ENCODE data around the gene TK2.
"Not testable (repeated sequence)": the region's sequence is repeated elsewhere in the genome, so short reads cannot be mapped to it uniquely, and the experiment has no call there.

Gene TK2

GRCh38 chr16:66549284-66550131 is at the start of gene TK2:
TSS of gene TK2 (minus strand) at chr16:66550122. CDS start at chr16:66550061, 61 bp downstream.
- Histone ChIP-seq H3K4me3 (peak within 1 kb of the TSS; percentile 53 to 82 (median 63)), H3K27ac (peak within 1 kb of the TSS; percentile 75 to 99 (median 97))

DNA sequence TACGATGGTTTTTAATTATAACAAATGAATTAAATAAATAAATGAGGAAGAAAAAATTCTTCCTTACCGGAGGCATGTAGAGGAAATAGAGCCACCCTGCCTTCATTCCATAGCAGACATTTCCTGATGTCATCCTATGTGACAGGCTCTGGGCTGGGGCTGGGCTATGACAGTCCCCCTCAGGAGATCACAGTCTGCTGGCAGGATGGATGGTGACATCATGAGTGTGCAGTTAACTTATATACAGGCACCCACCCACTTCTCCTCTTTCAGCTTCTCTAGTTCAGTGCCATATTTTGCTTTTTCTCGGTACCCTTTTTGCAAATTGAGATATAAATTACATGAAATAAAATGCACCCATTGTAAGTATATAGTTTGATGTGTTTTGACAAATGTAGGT is 48.2 kb upstream of the TK2 start:
- no peak overlapping the region for H3K27ac ChIP-seq
- no peak overlapping the region for H3K4me3 ChIP-seq

DNA sequence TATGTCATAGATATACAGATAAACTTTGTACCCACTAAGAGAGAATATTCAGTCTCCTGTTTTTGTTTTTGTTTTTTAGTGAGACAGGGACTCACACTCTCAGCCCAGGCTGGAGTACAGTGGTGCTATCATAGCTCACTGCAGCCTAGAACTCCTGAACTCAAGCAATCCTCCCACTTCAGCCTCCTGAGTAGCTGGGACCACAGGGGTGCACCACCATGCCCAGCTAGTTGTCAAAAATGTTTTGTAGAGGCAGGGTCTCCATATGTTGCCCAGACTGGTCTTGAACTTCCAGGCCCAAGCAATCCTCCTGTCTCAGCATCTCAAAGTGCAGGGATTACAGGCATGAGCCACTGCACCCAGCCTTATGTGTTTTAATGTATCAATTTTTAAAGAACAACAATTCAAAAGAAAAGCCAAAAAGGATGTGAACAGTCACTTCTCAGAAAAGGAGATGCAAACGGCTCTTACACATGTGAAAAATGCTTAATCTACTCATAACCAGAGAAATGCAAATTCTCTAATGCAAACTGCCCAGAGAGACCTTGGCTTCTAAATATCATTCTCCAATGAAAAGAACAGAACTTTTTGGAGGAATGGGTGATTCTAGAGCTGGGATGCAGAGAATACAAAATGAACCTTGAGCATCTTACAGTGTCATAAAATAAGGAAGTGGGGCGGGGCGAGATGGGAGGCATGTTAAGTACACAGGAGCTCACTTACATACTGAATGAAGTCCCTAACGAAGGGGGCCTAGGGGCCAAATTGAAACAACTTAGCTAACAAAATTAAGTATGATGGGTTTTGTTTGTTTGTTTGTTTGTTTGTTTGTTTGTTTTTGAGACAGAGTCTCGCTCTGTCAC is 47.3 kb upstream of the TK2 start:
- H3K4me3 ChIP-seq: no peak overlapping the region
- no peak overlapping the region for H3K27ac ChIP-seq

GRCh38 chr16:66596559-66596958 is 46.6 kb upstream of the TK2 start:
- not testable (repeated sequence) for H3K27ac ChIP-seq, H3K4me3 ChIP-seq

GRCh38 chr16:66594739-66595138 is 44.8 kb upstream of the TK2 start:
- Histone ChIP-seq H3K4me3 (no peak overlapping the region), H3K27ac (no peak overlapping the region)

DNA sequence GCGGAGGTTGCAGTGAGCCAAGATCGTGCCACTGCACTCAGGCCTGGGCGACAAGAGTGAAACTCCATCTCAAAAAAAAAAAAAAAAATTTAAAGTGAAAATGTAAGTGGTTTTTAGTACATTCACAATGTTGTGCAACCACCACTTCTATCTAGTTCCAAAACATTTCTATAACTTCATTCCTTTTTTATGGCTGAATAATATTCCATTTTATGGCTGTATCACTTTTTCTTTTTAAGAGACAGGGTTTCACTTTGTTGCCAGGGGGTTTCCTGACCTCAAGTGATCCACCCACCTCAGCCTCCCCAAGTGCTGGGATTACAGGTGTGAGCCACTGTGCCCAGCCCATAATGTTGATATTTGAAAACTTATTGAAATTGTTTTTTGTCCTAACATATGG is 42.9 kb upstream of the TK2 start:
- H3K27ac ChIP-seq: no peak overlapping the region
- no peak overlapping the region for H3K4me3 ChIP-seq

- no peak overlapping the region for H3K27ac ChIP-seq
Measured at GRCh38 chr16:66592241-66592640, 42.3 kb upstream of the TK2 start.

DNA sequence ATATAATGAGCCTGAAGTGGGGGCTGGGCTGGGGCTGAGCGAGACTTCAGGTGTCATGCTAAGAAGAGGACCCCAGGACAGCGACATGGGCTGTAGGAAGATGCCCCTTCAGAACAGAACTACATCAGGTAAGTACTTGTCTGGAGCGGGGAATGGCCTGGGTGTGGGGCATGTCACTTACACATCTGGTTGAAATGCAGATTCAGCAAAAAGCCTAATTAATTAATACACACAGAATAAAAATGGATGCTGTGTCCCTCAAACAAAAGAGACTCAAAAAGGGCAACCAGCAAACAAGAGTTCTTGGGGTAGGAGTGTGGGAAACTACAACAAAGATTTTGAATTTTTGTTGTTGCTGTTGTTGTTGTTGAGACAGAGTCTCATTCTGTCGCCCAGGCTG is 41.1 kb upstream of the TK2 start:
- no peak overlapping the region for H3K27ac ChIP-seq
- H3K4me3 ChIP-seq: no peak overlapping the region

More at GRCh38 chr16:66592241-66592640, 42.3 kb upstream of the TK2 start:
- H3K4me3 ChIP-seq: no peak overlapping the region

DNA sequence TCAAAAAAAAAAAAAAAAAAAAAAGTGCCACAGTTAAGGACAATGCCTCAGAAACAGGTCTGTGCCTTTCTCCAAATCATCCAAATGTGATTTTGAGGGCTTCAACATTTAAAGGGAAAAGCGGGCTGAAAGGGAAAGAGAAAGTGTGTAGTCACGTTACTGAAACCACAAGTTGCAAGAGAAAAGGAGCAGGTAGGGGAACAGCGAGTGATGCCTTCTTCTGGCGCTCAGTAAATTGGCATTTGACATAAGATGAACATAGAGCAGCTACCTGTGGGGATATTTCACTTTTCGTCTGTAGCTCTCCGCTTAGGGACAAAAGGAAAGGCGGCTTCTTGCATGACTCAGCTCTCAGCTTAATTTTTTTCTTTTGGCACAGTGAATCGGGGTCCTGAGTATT is 40.4 kb upstream of the TK2 start:
- peak overlapping the region in 2 of 21 experiments; percentile 16 to 30 for H3K27ac ChIP-seq
- peak overlapping the region in 2 of 7 experiments; percentile 11 to 24 for H3K4me3 ChIP-seq

GRCh38 chr16:66588981-66589713 is 39.2 kb upstream of the TK2 start:
- Histone ChIP-seq H3K27ac (peak overlapping the region in 1 of 21 experiments; percentile 37), H3K4me3 (no peak overlapping the region)

DNA sequence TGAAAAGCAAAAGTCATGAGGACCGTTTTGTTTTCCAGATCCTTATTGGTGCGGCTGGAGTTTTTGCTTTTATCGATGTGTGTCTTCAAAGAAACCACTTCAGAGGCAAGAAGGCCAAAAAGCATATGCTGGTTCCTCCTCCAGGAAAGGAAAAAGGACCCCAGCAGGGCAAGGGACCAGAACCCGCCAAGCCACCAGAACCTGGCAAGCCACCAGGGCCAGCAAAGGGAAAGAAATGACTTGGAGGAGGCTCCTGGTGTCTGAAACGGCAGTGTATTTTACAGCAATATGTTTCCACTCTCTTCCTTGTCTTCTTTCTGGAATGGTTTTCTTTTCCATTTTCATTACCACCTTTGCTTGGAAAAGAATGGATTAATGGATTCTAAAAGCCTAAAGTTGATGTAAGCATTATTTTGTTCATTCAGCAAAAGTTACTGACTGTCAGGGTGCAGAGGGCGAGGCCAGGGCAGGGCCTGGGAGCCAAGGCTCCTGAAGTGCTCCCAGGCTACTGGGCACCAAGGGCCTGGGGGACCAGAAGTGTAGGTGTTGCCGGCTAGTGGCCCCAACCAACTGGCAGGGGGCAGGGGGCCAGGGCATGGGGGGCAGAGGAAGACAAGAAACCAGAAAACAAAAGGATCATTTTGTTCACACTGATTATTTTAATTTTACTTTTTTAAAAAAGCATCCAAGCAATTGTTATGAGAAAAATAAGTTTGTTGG is 38.1 kb upstream of the TK2 start:
- H3K27ac ChIP-seq: no peak overlapping the region
- no peak overlapping the region for H3K4me3 ChIP-seq

- peak overlapping the region in 2 of 21 experiments; percentile 23 to 30 for H3K27ac ChIP-seq
- H3K4me3 ChIP-seq: no peak overlapping the region
Measured at GRCh38 chr16:66585481-66586239, 35.7 kb upstream of the TK2 start.

GRCh38 chr16:66581246-66581952 is 31.5 kb upstream of the TK2 start:
- H3K27ac ChIP-seq: no peak overlapping the region
- no peak overlapping the region for H3K4me3 ChIP-seq

GRCh38 chr16:66580605-66581209 is 30.8 kb upstream of the TK2 start:
- Histone ChIP-seq H3K27ac (no peak overlapping the region), H3K4me3 (no peak overlapping the region)

DNA sequence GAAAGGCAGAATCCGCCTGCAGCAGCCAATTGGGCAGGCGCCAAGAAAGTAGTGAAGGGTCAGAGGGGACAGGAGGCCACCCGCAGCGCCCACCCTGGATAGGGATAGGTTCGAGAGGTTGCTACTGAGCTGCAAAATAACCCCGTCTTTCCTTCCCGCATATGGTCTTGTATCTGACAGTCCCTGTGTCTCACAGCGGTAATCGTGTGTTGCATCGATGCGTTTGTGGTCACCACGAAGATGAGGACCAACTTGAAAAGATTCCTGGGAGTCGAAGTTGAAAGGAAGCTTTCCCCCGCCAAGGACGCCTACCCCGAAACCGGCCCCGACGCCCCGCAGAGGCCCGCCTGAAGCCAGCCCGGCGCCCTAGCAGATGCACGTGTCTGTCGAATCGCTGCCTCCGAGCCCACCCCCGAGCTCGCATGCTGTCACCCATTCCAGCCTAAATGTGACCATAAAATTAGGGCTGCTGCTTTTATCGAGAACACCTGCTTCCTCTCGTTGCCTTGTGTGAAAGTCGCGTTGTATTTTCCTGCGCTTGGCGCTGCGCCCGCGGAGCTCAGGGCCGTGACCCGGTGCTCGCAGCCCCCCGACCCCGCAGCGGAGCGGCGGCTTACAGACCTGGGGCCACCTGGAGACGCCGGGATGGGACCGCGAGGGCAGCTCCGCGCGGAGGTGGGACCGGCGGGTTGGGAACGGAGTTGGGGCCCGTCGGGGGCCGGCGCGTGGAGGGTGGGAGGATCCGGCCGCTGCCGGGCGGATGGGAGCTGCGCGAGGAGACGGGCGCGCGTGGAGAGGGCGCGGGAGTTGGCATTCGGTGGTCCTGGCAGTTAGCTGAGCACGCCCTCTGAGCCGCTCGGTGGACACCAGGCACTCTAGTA is 29.0 kb upstream of the TK2 start, which contains the start of gene CMTM2:
TSS of gene CMTM2 (plus strand) at position 813 of the 881 bp plus-strand sequence. CDS start 145 bp downstream, outside the sequence.
- peak within 1 kb of the TSS in 1 of 21 experiments; percentile 13 for H3K27ac ChIP-seq
- H3K4me3 ChIP-seq: peak within 1 kb of the TSS in 4 of 7 experiments; percentile 7 to 37 (median 24)

- H3K4me3 ChIP-seq: no peak overlapping the region
- H3K27ac ChIP-seq: no peak overlapping the region
Measured at GRCh38 chr16:66576296-66576695, 26.4 kb upstream of the TK2 start.
